GM23248 (cell line): ENCODE measurements around the gene TOR2A. TPM values are rescaled to one million over a fixed set of nuclear protein-coding genes. Genes with fewer than 3 reads are reported as not detected.

Experiments used
- DNase-seq: peaks from one replicate; pipeline ENCODE4 v3.0.0-alpha.2; 2015
- H2AFZ ChIP-seq: fragments of 200-600 bp; sonication (generic); 2 replicates; pipeline ENCODE4 v1.6.1; 2016; ENCODE audit warnings: antibody characterized with exemption
- H3F3A ChIP-seq: fragments of 200-600 bp; sonication (generic); 2 replicates; pipeline ENCODE4 v1.6.1; 2016; ENCODE audit warnings: mild to moderate bottlenecking, antibody characterized with exemption, mixed run types; ENCODE audit not compliant: insufficient read depth
- H3K27ac ChIP-seq: fragments of 200-600 bp; sonication (generic); 2 replicates; pipeline ENCODE4 v1.5.1; 2016; ENCODE audit warnings: mild to moderate bottlenecking
- H3K27me3 ChIP-seq: fragments of 200-600 bp; sonication (generic); replicated peaks from 2 replicates; pipeline ENCODE4 v1.6.1; 2016; ENCODE audit warnings: mild to moderate bottlenecking; ENCODE audit not compliant: insufficient read depth
- H3K36me3 ChIP-seq: fragments of 200-600 bp; sonication (generic); 2 replicates; pipeline ENCODE4 v1.6.1; 2016; ENCODE audit warnings: low read depth, mild to moderate bottlenecking
- H3K4me1 ChIP-seq: fragments of 200-600 bp; sonication (generic); 2 replicates; pipeline ENCODE4 v1.6.1; 2016; ENCODE audit warnings: mild to moderate bottlenecking; ENCODE audit not compliant: insufficient read depth
- H3K4me2 ChIP-seq: fragments of 200-600 bp; sonication (generic); one replicate; pipeline ENCODE4 v1.6.1; 2016; ENCODE audit warnings: mild to moderate bottlenecking; ENCODE audit not compliant: unreplicated experiment
- H3K4me3 ChIP-seq: fragments of 200-600 bp; sonication (generic); 2 replicates; pipeline ENCODE4 v1.5.1; 2016; ENCODE audit warnings: mild to moderate bottlenecking
- H3K79me2 ChIP-seq: fragments of 200-600 bp; sonication (generic); 2 replicates; pipeline ENCODE4 v1.6.1; 2016; ENCODE audit warnings: mild to moderate bottlenecking; ENCODE audit not compliant: insufficient read depth
- H3K9ac ChIP-seq: fragments of 200-600 bp; sonication (generic); 2 replicates; pipeline ENCODE4 v1.6.1; 2016; ENCODE audit warnings: mild to moderate bottlenecking
- H3K9me2 ChIP-seq: fragments of 200-600 bp; sonication (generic); 2 replicates; pipeline ENCODE4 v1.6.1; 2016; ENCODE audit warnings: mixed run types, mild to moderate bottlenecking, moderate library complexity; ENCODE audit not compliant: insufficient read depth
- H3K9me3 ChIP-seq: fragments of 200-600 bp; sonication (generic); one replicate; pipeline ENCODE4 v1.6.1; 2017; ENCODE audit warnings: low read depth
- H4K20me1 ChIP-seq: fragments of 200-600 bp; sonication (generic); 2 replicates; pipeline ENCODE4 v1.6.0; 2016; ENCODE audit not compliant: insufficient read depth
- EZH2 ChIP-seq: fragments of 200-600 bp; sonication (generic); IDR thresholded peaks from 2 replicates; pipeline ENCODE4 v1.6.1; 2018; ENCODE audit warnings: antibody characterized with exemption, mild to moderate bottlenecking; ENCODE audit not compliant: insufficient read depth, poor library complexity, severe bottlenecking
- EZH2phosphoT487 ChIP-seq: fragments of 200-600 bp; sonication (generic); IDR thresholded peaks from 2 replicates; pipeline ENCODE4 v1.6.1; 2018; ENCODE audit warnings: antibody characterized with exemption, moderate library complexity, mild to moderate bottlenecking, low read depth; ENCODE audit not compliant: insufficient read depth
- WGBS, 2 experiments: methylation state at CpG; one replicate each; pipeline ENCODE4 v1.1.6; 2015 to 2017; ENCODE audit warnings: low lambda C conversion rate in 2 of 2, low coverage in 1 of 2; ENCODE audit errors: missing lambda C conversion rate in 2 of 2; 5-methylcytosine and 5-hydroxymethylcytosine counted together
- in situ Hi-C: fragments of 300-500 bp; cut with MboI; formaldehyde crosslinking; loops from 2 replicates; pipeline ENCODE4 v1.15.0; 2020
- polyA plus RNA-seq: library from polyadenylated mRNA; unstranded; fragments of >200 nt; fragmentation: Nextera tagmentation; extraction: Ambion mirVana; gene quantifications from 2 replicates; pipeline ENCODE4 v1.2.1, GENCODE V29; 2016
- total RNA-seq: library from RNA; depleted of rRNA; stranded (reverse); fragments of >200 nt; shearing (Covaris generic); gene quantifications from 2 replicates; pipeline ENCODE4 v1.2.3, GENCODE V29; 2014

Gene TOR2A
- total and polyA plus RNA-seq, 2 experiments from 2014 or later = 9.0 to 9.2 TPM

GRCh38 chr9:127720031-127720864 is 14.8 kb downstream of the TOR2A start:
- H3K27ac ChIP-seq = no peak overlapping the region
- H2AFZ ChIP-seq = no peak overlapping the region
- H3K9me2 ChIP-seq = no peaks in the 10 kb centered on the region
- peaks cover 9% of the 10 kb centered on the region; the same call in 1 of the 2 replicates for H3F3A ChIP-seq
- DNase-seq = no peak
- in situ Hi-C loops = no loop called here
- H4K20me1 ChIP-seq = no peaks in the 10 kb centered on the region
- no peaks in the 10 kb centered on the region for H3K79me2 ChIP-seq
- no peak overlapping the region for H3K9ac ChIP-seq
- no peaks in the 10 kb centered on the region for H3K9me3 ChIP-seq
- H3K27me3 ChIP-seq = no peaks in the 10 kb centered on the region
- H3K36me3 ChIP-seq = no peaks in the 10 kb centered on the region
- WGBS, 2 experiments = 77 to 83% methylated on average over 12 of the region's 12 CpGs
- H3K4me1 ChIP-seq = peaks cover 18% of the 10 kb centered on the region
- TF ChIP-seq EZH2phosphoT487 (no peak), EZH2 (no peak)
- H3K4me2 ChIP-seq = no peak overlapping the region
- no peak overlapping the region for H3K4me3 ChIP-seq

GRCh38 chr9:127717766-127718165 is 17.3 kb downstream of the TOR2A start:
- Histone ChIP-seq H3K4me3 (no peak overlapping the region), H3K27ac (no peak overlapping the region), H3K9me2 (no peaks in the 10 kb centered on the region), H3K79me2 (peaks cover 11% of the 10 kb centered on the region), H4K20me1 (no peaks in the 10 kb centered on the region), H3K9ac (no peak overlapping the region), H3K9me3 (no peaks in the 10 kb centered on the region), H3K4me1 (peaks cover 12% of the 10 kb centered on the region), H3F3A (peaks cover 2% of the 10 kb centered on the region; the same call in 1 of the 2 replicates), H3K27me3 (no peaks in the 10 kb centered on the region), H2AFZ (no peak overlapping the region), H3K4me2 (no peak overlapping the region), H3K36me3 (no peaks in the 10 kb centered on the region)
- DNase-seq = no peak
- in situ Hi-C loops = no loop called here
- TF ChIP-seq EZH2 (no peak), EZH2phosphoT487 (no peak)
- 59 to 70% methylated on average over 5 of the region's 5 CpGs for WGBS, 2 experiments

- peak overlapping the region; percentile 77 for H2AFZ ChIP-seq
These were observed 18.7 kb downstream of the TOR2A start for GRCh38 chr9:127716412-127716811.

GRCh38 chr9:127715470-127716337 is 19.4 kb downstream of the TOR2A start, which contains the start of the genes PTRH1 and TTC16:
TSS of gene PTRH1 (minus strand) at chr9:127715663. CDS start at chr9:127715639, 24 bp downstream.
TSS of gene TTC16 (plus strand) at chr9:127716079. CDS start at chr9:127716146, 67 bp downstream.
- Histone ChIP-seq H3K27ac (peak within 1 kb of the TSS; percentile 65), H3F3A (no peaks in the 10 kb centered on the region), H3K4me2 (peak within 1 kb of the TSS; percentile 84), H3K9me2 (no peaks in the 10 kb centered on the region), H2AFZ (peak within 1 kb of the TSS; percentile 77), H3K9ac (peak within 1 kb of the TSS; percentile 88), H3K36me3 (no peaks in the 10 kb centered on the region), H3K4me1 (peaks cover 8% of the 10 kb centered on the region; the same call in 1 of the 2 replicates), H3K79me2 (peaks cover 11% of the 10 kb centered on the region), H4K20me1 (no peaks in the 10 kb centered on the region), H3K27me3 (no peaks in the 10 kb centered on the region), H3K9me3 (no peaks in the 10 kb centered on the region), H3K4me3 (peak within 1 kb of the TSS; percentile 95)
- DNase-seq = peak; percentile 99
- 1 to 2% methylated on average over 62 to 64 of the region's 65 CpGs for WGBS, 2 experiments
- in situ Hi-C loops = no loop called here
- TF ChIP-seq EZH2phosphoT487 (no peak), EZH2 (no peak)

More at GRCh38 chr9:127716412-127716811, 18.7 kb downstream of the TOR2A start:
- Histone ChIP-seq H3K4me3 (peak overlapping the region; percentile 95), H3K36me3 (no peaks in the 10 kb centered on the region), H3K4me2 (peak overlapping the region; percentile 84), H3K9me2 (no peaks in the 10 kb centered on the region), H3F3A (no peaks in the 10 kb centered on the region), H3K27me3 (no peaks in the 10 kb centered on the region), H3K9me3 (no peaks in the 10 kb centered on the region), H3K79me2 (peaks cover 11% of the 10 kb centered on the region), H4K20me1 (no peaks in the 10 kb centered on the region), H3K4me1 (peaks cover 12% of the 10 kb centered on the region), H3K9ac (peak overlapping the region; percentile 88), H3K27ac (peak overlapping the region; percentile 65)
- no peak for TF ChIP-seq EZH2phosphoT487
- TF ChIP-seq EZH2 = no peak
- in situ Hi-C loops = no loop called here
- WGBS, 2 experiments = 69 to 73% methylated on average over 5 to 9 of the region's 9 CpGs
- no peak for DNase-seq
